Cerebellar nuclear complex (tissue), 1 donor: ENCODE measurements around the gene KREMEN1.

Source experiments
- DNase-seq, 2 experiments: peaks; one replicate each; lab custom pipeline; 2025; lab: John Stamatoyannopoulos, UW

The KREMEN1 gene

DNA sequence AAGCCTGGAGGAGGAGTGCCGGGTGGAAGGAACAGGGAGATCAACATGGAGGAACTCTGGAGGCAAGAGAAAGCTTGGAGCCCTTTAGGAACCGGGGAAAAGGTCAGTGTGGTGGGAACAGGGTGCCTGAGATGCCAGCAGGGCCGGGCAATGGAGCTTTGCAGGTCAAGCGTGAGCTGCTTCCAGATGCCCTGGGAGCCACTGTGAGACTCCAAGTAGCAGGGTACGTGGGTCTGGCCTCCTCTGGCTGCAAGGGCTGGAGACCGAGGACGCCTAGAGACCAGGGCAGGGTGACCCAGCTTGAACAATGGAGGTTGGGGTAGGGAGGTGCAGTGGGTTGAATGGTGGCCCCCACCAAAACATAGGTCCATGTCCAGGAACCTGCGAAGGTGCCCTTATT, 117.2 kb downstream of the KREMEN1 start:
- no peak for DNase-seq

DNA sequence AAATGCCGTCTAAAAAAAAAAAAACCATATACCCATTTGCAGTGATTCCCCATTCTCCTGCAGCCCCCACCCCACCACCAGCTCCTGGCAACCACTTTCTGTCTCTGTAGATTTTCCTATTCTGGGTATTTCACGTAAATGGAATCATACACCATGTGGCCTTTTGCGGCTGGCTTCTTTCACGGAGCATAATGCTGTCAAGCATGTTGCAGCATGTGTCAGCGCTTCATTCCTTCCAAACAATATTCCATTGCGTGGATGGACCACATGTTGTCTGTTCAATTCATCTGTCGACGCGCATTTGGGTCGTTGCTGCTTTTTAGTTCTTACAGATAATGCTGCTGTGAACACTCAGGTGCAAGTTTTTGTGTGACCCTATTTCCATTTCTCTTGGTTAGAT, 118.1 kb downstream of the KREMEN1 start:
- no peak for DNase-seq

DNA sequence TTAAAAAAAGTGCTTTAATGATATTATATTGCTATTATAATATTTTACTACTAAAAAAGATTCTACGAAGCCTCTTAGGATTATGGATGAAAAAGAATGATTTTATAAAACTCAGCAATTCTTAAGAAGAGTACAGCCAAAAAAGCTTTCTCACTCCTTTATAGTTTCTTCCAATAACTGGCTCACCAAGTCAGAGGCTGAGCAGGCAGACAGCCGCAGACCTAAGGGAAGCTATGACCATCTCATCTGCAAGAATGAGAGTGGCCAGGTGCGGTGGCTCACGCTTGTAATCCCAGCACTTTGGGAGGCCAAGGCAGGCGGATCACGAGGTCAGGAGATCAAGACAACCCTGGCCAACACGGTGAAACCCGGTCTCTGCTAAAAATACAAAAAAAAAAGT, 120.2 kb downstream of the KREMEN1 start:
- no peak for DNase-seq

DNA sequence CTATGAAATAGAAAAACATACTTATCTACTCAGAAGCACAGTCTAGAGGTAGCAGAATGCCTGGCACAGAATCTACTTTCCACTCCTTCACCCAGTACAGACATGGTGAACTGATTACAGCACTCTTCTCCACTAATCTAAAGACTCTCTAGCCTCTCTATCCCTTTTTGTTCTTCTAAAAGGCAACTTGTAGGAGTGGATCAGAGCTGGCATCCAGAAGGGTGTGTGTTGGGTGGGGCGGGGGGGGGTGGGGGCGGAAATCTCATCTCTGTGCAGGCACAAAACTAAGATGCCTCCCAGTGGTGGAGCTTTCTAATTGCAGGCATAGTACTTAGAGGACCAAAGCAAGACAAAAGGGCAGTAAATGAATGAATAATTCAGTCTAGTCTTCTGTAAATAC, 121.3 kb downstream of the KREMEN1 start:
- DNase-seq = no peak

DNA sequence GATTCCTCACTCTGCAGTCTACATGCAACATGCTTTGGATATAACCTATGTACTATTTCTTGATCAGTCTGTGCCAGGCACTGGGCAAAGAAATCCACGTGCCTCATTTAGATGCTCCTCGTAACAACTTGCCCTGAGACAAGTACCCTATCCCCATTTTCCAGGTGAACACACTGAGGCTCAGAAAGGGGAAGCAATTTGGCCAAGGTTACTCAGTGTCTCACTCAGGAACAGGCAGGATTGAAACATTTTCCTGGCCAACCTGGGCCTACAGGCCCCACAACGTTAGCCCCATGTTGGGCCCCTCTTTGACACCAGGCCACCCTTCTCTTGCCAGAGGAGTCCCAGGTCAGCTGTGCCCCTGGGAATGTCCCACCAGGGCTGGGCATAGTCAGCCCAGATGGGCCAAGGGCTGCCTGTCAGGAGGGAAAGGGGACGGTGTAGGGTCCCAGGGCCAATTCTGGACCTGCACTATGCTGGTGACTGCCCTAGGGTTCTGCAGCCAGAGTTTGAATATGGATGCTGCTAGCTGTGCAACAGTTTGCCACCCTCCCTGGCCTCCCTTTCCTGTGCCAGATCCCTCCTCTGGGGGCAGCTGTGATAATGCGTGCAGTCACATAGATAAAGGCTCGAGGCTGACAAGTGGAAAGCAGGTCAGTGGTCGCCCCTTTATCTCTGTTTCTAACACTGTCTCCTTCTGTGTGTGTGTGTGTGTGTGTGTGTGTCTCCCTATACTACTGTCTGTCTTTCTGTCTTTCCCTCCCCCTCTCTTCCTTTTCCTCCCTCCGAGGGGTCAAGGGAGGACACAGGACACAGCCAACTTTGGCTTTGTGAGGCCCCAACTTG, 122.5 kb downstream of the KREMEN1 start:
- no peak for DNase-seq

DNA sequence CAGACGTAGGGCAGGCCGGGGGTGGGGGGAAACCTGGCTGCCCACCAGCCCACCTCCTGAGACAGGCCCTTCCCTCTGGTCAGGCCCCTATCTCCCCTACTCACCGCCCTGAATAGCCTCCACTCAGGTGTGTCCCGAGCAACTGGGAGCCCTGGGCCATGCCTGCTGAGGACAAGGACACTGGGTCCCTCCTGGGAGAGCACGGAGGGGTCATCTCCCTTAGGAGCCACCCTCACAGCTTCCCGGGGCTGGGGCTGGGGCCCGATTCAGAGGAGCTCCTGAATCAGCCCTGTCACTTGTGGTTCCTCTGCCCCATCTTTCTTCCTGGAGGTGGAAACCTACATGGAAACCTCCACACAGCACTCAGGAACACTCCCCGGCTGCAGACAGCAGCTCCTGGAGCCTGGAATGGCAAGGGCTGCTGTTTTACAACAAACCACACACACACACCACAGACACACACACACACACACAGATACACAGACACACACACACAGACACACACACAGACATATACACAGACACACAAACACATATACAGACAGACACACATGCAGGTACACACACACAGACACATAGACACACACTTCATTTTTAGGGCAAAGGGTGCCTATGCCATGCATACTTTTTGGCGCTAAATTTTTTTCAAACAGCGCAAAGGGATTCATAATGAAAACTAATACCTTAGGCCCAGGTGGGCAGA, 123.3 kb downstream of the KREMEN1 start:
- no peak for DNase-seq

DNA sequence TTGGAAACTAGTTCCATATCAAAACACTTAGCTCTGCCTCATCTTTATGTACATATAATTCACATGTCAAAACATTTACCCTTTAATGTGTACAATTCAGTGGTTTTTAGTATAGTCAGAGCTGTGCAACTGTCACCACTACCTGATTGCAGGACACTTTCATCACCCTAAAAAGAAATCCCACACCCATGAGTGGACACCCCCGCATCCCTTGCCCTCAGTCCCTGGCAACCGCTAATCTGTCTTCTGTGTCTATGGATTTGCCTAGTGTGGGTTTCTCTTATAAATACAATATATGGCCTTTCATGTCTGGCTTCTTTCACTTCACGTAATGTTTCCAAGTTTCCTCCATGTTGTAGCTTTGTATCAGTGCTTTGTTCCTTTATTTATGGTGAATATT, 124.3 kb downstream of the KREMEN1 start:
- no peak for DNase-seq

DNA sequence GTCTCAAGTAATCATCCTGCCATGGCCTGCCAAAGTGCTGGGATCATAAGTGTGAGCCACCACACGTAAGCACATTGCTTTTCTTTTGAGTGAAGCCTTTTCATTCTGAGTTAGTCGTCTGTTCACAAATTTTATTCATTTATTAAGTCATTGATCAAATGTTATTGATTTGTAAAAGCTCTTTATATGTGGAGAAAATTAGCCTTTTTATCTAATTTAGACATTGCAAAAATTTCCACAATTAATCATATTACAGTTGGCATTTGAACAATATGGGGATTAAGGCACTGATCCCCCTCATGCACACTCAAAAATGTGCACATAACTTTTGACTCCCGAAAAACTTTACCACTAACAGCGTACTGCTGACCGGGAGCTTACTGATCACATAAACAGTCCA, 125.4 kb downstream of the KREMEN1 start:
- no peak for DNase-seq

DNA sequence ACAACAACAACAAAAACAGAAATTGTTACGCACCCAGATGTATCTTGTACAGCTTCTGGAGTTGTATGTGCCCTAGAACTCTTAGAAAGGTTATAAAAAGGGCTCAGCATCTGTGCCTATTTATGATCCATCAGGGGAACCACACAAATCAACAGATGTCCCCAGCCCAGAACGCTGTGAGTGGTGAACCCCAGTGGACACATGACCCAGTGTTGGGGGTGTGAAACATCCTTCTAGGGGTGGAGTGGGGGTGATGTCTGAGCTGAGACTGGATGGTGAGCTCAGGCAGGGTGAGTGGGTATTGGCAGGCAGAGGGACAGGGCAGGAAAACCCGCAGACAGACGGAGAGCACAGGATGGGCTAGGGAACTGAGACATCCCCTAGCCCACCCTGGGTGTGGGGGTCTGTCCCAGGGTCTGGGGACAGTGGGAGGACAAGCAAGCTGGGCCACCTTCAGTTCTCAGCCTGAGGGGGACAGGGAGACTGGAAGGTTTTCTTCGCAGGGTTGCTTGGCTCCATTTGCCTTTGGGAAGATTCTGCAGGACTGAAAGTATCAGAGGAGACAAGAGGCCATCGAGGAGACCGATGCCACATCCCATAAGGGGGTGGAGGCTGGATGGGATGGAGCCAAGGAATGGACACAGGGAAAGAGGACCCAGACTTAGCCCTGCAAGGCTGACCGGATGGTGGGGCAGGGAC, 127.0 kb downstream of the KREMEN1 start:
- no peak for DNase-seq

DNA sequence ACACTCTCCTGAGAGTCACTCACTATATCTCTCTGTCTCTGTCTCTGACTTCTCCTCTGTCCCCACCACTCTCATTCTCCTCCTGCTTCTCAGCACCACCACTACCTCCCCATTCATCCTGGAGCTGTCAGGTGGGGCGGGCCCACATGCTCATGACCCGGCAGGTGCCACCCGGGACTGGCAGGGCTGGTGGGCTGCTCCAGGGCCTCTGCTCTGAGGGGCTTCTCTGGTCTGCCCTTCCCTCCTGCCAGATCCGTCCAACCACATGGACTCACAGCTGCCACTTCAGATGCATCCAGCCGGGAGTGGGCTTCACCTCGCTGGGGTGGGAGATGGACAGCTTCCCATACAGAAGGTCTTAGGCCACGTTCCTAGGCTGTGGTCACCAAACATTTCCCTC, 128.1 kb downstream of the KREMEN1 start:
- DNase-seq = no peak

DNA sequence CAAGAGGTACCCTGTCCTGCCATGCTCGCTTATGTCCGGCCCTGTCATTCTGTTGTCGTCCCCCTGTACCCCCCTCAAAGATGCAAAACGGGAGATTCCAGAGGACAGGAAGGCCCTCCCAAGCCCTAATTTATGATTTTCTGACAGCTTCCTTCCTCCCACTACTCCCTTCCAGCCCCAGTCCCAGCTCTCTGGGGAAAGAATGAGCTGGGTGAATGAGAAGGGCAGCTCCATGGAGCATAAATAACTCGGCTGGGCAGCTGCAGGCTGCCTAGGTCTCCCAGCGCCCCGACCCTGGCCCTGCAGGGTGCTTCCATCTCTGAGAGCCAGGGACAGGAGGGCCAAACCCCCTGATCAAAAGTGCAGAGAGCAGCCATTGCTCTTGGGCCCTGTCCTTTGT, 128.9 kb downstream of the KREMEN1 start:
- no peak for DNase-seq

DNA sequence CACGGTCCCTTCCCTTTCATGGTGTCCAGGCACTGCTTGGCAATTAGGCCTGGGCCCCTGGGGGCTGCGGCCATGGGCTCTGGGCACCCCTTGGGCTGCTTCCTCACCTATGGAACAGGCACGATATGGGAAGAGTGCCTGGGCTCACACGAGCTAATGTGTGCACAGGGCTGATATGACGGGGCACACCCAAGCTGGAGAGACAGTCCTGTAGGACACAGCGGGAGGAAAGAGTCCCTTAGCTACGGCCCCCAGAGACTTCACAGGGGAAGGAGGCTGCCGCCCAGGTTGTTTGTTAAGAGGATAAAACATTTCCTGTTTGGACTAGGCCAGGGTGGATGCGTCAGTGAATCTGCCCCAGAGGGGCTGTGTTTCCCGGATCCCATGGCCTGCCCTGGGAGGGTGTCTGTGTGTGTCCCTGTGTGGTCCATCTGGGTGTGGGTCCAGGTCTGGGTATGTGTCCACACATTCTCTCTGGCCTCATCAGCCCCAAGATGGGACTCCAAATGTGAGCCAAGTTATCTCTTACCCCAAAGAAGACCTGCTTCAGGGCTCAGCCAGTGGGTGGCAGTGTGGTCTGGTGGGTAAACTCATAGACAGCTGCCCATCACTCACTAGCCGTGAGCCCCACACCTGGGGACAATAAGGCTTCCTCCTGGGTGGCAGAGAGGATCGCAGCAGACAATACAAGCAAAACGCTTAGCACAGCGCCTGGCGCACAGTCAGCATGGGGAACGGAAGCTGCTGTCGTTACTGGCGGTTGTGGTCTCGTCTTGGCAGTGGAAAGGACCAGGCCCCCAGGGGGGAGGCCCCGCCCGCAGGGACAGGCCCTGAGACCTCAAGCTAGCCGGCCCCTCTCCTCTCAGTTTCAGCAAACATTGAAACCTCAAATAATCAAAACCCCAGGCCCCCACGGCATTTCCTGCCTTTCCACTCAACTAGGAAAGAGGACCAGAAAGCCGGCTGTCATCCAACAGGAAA, 129.7 kb downstream of the KREMEN1 start:
- no peak for DNase-seq

DNA sequence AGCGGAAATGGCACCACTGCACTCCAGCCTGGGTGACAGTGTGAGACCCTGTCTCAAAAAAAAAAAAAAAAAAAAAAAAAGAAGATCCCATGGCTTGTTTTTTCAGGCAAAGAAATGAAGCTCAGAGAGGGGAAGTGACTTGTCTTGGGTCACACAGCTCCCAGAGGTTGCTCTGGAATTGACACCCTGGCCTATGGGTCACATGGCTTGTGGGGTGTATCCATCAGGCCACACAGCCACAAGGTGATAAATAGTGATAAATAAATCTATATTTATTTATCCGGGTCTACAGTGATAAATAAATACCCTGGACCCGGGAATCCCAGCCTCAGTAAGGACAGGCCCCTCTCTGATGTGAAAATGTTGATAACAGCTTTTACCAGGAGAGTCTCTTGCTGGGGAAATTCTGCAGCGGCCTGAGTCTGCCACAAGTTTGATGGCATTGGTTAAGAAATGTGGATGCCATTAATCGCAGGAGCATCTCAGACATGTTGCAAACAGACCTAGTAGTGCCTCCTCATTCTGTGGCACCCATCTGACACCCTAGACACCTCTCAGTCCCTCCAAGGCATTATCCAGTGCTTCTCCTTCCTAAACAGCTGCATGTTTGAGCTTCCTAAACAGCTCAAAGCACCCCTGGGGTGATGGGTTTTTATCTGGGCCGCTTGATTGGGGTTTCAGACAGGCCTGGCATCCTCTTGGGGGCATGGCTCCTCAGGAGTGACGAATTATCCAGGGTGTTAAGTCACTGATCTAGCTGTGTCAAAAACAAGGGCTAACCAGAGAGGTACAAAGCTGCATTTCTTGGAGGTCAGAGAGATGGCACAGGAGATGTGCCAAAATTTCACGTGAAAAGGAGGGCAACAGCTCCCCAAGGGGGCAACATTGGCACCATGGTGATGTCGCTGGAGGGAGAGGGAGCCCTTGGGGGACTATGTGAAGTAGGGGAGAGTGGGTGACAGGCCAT, 130.9 kb downstream of the KREMEN1 start:
- no peak for DNase-seq

DNA sequence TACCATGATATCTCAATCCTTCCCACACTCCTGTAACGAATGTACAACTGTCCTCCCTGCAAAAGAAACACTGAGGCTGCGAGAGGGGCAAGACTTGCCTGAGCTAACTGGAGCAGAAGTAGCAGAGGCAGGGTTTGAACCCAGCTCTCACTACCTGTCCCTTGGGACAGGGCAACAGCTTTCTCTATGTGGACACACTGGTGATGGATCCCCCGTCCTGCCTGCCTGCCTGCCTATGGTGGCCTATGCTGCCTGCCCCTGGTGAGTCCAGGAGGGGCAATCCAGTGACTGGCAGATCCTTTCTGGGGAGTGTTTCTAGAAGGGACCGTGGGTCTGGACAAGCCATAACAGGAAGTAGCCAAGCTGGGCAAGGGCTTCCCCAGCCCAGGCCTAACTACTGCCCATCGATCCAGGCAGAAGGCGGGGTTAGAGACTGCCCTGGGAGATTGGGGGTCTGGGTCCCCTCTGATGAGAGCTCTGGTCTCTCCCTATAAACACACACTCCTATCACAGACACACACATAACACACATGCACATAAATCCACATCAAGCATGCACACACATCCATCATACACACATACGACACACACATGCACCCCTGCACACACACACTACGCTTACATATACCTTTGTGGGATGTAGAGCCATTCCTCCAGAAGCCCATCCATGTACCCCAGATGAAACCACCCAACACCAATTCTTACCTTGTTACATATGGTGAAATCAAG, 131.8 kb downstream of the KREMEN1 start:
- DNase-seq = no peak

DNA sequence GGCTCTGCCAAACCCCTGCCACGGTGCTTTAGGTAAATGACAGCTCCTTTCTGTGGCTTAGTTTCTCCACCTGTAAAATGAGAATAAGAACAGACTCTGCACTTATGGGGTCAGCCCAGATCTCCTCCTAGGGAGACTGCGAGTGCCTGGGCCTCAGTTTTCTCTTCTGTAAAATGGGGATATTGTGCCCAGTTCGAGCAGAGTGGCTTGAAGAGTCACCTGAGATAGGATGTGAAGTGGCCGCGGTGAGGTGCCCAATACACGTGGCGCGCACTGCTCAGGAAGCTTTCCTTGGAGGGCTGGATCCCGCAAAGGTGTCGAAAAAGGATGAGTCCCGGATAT, 132.4 kb downstream of the KREMEN1 start:
- no peak for DNase-seq

DNA sequence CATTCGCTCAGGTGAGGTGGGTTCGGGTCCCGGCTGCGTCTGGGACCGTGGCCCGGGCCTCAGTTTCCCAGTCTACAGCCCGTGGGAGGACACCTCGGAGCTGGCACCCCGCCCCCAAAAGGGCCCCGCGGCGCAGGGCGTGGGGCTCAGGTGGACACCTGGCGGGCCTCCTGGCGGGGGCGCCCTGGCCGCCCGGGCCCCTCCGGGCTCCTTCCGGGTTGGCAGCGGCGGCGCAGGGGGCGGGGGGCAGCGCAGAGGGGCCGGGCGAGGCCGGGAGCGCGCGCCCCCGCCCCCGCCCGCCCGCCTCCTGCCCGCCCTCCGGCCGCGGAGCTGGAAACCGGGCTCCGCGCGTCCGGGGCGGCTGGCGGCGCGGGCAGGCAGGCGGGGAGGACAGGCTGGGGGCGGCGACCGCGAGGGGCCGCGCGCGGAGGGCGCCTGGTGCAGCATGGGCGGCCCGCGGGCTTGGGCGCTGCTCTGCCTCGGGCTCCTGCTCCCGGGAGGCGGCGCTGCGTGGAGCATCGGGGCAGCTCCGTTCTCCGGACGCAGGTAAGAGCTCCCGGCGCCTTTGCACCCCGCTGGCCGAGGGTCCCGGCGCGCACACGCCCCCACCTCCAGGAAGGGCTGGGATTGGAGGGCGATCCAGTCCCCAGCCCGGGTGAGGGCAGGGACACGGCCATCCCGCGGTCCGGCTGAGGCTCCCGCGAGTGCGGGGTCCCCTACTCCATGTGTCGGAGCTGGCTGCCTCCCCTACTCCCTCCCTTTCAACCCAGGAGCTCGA, 132.9 kb downstream of the KREMEN1 start, which contains the start of gene EMID1:
EMID1 (plus strand) TSS at position 303 of the 778 bp plus-strand sequence; CDS start at position 446, 143 bp downstream.
- DNase-seq = no peak

DNA sequence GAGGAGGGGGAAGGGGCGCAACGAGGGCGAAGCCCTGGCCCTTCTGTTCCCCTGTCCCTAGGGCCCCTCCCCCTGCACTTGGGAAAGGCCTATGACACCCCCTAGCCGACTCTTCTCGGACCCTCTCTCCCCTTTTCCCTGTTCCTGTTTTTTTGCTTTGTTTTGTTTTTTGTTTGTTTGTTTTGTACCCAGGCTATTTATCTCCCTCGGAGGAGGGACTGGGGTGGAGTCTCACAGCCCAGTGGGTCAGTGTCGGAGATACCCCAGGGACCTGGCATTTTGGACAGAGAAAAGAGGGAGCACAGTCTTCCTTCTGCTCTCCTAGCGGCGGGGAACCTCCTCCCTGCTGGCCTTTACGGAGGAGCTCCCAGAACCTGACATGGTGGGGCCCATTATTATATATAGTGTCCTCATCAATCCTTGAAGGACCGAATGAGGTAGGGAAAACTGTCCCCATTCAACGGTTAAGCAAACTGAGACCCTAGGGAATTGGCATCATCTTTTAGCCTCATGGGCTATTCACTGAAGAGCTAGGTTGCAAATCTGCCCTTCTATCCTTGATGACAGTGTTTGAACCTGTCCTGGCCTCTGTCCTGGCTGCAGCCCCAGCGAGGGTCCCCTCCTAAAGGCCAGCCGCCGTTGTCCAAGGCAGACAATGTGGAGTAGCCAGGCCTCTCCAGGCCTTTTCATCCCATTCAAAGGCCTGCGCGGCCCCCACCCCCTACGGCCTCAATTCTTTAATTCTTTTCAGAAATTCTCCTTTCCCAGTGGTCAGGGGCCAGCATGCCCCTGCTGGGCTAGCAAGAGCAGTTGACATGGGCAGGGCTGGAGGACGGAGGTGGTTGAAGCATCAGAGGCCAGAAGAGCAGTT, 133.8 kb downstream of the KREMEN1 start:
- DNase-seq = no peak

DNA sequence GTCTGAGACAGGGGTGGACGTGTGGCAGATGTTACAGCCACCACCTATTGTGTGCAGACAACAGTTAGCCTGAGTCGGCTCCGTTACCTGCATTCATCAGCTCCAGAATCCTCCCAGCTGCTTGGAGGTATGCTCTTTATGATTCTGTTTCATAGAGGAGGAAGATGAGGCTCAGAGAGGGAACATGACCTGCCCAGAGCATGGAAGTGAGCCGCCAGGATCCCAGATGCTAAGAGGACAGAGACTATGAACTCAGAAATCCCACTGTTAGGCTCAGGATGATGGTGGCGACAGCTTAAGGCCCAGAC, 134.4 kb downstream of the KREMEN1 start:
- no peak for DNase-seq
